Superior temporal gyrus (tissue), 1 donor: ENCODE results near the gene CCDC77.
"Not testable (repeated sequence)": the region's sequence is repeated elsewhere in the genome, so short reads cannot be mapped to it uniquely, and the experiment has no call there.

ENCODE experiments used
- DNase-seq: peaks from one replicate; pipeline ENCODE4 v3.0.0-alpha.2; 2016; ENCODE audit errors: extremely low spot score

CCDC77 gene

GRCh38 chr12:401235-402028 lies at the start of gene CCDC77:
CCDC77 (plus strand) TSS chr12:401644; CDS start chr12:409384, 7,740 bp downstream.
- peak; percentile 98 for DNase-seq

GRCh38 chr12:356276-356988 lies 45.0 kb upstream of the CCDC77 start:
- no peak for DNase-seq

DNA sequence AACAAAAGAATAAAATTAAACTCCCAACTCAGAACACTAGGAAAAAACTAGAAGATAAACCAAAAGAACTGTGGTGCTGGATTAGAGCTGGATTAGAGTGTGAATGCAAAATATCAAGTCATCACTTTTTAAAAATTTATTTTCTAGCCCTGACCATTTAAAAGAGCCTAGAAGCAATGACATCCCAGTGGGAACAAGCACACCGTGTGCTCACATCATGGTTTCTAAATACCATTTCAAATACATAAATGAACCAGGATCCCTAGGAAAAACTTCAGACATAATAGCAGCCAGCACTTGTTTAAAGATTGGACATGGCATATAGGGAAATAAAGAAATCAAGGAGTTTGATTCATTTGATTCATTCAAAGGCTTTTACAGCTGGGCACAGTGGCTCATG lies 42.4 kb upstream of the CCDC77 start:
- DNase-seq = no peak

GRCh38 chr12:366820-367219 lies 34.6 kb upstream of the CCDC77 start:
- no peak for DNase-seq

- DNase-seq = no peak
Measured at GRCh38 chr12:367972-368371, 33.5 kb upstream of the CCDC77 start.

DNA sequence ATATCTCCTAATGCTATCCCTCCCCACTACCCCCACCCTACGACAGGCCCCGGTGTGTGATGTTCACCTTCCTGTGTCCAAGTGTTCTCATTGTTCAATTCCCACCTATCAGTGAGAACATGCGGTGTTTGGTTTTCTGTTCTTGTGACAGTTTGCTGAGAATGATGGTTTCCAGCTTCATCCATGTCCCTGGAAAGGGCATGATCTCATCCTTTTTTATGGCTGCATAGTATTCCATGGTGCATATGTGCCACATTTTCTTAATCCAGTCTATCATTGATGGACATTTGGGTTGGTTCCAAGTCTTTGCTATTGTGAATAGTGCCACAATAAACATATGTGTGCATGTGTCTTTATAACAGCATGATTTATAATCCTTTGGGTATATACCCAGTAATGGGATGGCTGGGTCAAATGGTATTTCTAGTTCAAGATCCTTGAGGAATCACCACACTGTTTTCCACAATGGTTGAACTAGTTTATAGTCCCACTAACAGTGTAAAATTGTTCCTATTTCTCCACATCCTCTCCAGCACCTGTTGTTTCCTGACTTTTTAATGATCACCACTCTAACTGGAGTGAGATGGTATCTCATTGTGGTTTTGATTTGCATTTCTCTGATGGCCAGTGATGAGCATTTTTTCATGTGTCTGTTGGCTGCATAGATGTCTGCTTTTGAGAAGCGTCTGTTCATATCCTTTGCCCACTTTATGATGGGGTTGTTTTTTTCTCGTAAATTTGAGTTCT lies 30.5 kb upstream of the CCDC77 start:
- not testable (repeated sequence) for DNase-seq

DNA sequence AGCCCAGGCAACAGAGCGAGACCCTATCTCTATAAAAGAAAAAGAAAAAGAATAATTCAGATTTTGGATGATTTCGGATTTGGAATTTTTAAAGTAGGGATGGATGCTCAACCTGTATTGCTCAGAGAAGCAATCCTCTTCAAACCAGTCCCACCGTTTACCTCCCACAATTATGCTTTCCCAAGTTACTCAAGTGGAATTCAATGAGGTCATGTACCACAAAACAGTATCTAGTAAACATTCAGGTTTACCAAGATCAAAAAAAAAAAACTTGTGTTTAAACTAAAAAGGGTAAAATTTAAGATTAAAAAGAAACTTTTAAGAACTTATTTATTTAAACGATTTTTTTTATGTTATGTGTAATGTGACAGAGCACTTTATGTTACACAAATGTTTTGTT lies 14.8 kb upstream of the CCDC77 start:
- no peak for DNase-seq

DNA sequence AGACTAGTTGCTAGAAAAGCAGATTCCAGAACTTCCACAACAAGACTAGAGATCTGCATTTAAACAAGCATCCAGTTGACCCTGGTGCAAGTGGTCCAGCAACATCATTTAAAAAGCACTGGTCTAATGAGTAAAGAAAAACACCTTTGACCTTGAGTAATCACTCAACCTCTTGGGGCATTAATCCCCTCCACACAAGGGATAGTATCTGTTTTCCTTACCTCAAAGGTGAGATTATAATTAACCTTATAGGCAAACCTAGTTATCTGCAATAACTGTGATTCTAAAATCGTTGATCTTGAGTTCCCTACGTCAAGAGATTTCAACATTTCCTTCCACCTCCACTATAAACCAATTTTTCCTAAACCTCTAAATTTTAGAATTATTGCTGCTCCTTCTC lies 13.4 kb upstream of the CCDC77 start:
- DNase-seq = no peak

DNA sequence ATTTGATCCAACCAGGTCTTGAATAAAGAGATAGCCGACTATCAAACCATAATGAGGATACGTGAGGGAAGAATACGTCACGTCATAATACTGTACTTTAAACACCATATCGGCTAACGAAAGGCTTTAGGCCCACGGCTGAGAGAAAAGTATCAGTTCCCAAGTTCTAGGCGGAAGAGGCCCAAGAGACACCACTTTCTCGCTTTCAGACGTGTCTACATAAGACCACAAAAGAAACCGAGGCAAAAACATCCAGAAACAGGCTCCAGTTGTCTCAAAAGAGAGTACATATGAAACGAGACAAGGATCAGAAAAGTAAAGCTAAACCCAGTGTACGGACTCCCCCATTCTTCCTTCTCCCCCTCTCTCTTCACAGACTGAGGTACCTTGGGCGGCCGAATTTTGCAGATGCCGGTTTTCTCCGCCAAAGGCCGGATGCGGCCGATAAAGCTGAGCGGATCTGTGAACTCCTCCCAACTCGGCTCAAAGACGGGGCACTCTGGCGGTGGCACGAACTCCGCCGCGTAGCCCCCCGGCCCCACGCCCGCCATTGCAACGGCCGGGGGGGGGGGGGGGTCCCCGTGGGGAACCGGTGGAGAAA lies 12.8 kb upstream of the CCDC77 start:
- peak; percentile 58 for DNase-seq

- peak; percentile 96 for DNase-seq
Measured at GRCh38 chr12:389142-390096, 12.0 kb upstream of the CCDC77 start, which contains the start of gene KDM5A. KDM5A (minus strand) TSS chr12:389320; CDS start chr12:389091, 229 bp downstream.

DNA sequence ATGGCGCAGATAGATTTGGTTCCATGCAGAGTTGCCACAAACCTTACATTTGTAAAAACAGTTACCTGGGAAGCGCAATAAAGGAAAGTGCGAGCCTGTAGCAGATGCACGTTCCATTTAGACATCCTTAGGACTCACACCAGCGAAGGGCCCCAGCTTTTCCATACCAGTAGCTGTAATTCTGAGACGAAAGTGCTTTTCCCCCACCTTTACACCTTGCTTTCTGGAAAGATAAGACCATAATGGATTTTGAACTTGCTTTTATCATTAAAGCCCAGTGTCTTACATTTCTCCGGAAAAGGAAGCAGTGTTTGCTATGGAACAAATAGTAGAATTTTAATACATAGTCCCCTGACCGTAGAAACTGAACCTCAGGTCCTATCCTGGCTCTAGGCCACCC lies 616 bp upstream of the CCDC77 start:
- no peak for DNase-seq

DNA sequence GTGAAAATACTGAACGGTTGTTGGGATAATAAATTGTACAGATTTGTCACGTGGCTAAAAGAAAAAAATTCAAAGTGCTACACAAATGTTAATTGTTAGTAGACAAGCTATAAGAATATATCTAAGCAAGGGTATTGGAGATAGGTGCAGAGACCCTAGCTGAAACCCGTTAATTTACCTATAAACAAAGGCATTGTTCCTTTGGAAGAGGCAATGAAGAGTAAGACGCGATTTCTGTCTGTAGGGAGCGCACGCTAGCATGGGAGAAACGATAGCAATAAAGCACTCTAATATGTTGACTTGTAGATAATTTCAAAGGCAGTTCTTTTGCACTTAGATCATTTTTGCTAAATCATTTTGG lies 565 bp downstream of the CCDC77 start:
- DNase-seq = peak; percentile 31

DNA sequence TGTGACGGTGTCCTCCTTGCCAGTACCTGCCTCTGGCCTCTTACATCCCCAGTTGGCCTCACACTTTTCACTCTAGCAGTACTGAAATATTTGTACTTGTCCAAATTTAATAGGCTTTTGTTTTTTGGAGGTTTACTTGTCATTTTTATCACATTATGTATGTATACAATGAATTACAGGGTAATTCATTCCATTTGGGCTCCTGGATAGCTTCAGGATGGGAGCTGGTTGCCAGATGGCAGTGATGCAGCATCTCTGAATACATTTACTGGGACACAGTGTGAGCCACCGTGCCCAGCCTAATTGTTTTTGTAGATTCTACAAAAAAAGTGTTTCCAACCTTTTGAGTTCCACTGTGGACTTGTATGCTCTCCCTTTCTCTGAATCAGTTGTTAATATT lies 13.4 kb downstream of the CCDC77 start:
- DNase-seq = no peak

DNA sequence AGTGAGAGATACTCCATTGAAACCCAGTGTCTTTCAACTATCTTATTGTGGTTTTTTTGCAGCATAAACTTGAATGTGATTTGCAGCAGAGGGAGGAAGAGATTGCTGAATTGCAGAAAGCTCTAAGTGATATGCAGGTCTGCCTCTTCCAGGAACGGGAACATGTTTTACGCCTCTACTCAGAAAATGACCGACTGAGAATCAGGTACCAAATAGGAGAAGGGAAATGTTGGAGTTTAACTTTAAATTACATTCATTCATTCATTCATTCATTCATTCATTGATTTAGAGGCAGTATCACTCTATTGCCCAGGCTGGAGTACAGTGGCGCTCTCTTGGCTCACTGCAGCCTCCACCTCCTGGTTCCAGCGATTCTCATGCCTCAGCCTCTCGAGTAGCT lies 17.0 kb downstream of the CCDC77 start:
- no peak for DNase-seq

GRCh38 chr12:422526-422925 lies 21.1 kb downstream of the CCDC77 start:
- no peak for DNase-seq

DNA sequence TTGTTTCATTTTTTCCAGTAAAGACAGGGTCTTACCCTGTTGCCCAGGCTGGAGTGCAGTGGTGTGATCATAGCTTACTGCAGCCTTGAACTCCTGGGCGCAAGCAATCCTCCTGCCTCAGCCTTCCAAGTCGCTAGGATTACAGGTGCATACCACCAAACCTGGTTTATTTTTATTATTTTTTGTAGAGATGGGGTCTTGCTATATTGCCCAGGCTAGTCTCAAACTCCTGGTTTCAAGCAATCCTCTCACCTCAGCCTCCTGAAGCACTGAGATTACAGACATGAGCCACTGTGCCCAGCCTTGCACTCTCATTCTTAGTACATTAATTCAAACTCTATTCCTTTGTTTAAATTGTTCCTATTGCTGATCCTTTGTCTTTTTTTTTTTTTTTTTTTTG lies 34.3 kb downstream of the CCDC77 start:
- DNase-seq = not testable (repeated sequence)

DNA sequence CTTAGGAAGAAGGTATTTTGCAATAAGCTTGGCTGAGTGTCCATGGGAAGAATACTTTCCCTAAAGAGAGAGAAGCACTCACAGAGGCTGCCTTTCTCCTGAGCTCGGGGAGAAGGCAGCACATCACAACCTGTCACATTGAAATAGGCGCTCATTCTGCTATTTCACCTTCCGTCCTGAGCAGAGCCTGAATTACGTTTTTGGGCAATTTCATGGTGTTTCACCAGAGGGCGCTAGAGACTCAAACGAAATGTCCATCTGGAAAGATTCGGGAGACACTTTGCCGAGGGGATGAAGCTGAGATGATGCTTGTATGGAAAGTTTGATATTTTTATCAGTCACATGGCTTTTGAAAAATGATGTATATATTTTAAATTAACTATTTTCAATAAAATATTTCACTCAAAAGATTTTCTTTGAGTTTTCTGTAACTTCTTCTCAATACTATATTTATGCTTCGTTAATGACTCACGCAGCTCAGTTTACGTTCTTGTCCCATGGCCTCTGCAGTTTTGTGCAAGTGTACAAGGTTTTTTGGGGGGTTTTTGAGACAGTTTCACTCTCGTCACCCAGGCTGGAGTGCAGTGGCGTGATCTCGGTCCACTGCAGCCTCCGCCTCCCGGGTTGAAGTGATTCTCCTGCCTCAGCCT lies 40.9 kb downstream of the CCDC77 start:
- peak; percentile 86 for DNase-seq

- DNase-seq = no peak
Measured at GRCh38 chr12:447141-447540, 45.7 kb downstream of the CCDC77 start.

- DNase-seq = no peak
Measured at GRCh38 chr12:449203-449602, 47.8 kb downstream of the CCDC77 start.

DNA sequence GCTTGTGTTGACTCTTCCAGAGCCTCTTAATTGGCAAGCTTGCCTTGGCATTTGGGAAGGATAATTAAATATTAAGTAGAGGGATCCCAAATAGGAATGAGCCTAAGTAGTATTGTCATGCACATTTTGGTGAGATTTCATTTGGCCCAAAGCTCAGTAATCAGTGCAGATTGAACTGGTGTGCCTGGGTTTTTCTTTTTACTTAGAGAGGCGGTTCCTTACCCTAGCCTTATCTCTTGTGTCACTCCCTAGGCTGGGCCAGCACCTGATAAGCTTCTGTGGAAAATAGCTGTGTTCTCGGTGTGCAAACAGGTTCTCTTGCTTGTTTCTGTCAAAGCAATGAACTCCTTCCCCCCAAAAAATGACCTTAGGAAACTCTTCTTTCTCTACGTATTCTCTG lies 49.0 kb downstream of the CCDC77 start:
- no peak for DNase-seq
